Neuronal stem cell (in vitro differentiated cells): ENCODE data around the gene PAQR7.

Source experiments
- DNase-seq: peaks from one replicate; pipeline ENCODE4 v3.0.0-alpha.2; 2013; ENCODE audit warnings: low spot score
- H2AFZ ChIP-seq: one replicate; pipeline ENCODE4 v1.6.1; 2013; ENCODE audit warnings: mild to moderate bottlenecking, low read length, inconsistent platforms
- H2AK5ac ChIP-seq: 2 replicates; pipeline ENCODE4 v1.6.1; 2013; ENCODE audit warnings: low read depth, mild to moderate bottlenecking, inconsistent platforms, low read length, moderate library complexity, mixed read lengths
- H2BK120ac ChIP-seq: 2 replicates; pipeline ENCODE4 v1.6.1; 2013; ENCODE audit warnings: low read depth, mild to moderate bottlenecking, inconsistent platforms, low read length, moderate library complexity, mixed read lengths
- H2BK12ac ChIP-seq: one replicate; pipeline ENCODE4 v1.6.1; 2013; ENCODE audit warnings: low read length, inconsistent platforms
- H2BK15ac ChIP-seq: 2 replicates; pipeline ENCODE4 v1.6.1; 2013; ENCODE audit warnings: mild to moderate bottlenecking, low read length, inconsistent platforms, mixed read lengths
- H2BK5ac ChIP-seq: one replicate; pipeline ENCODE4 v1.6.1; 2013; ENCODE audit warnings: inconsistent platforms, mild to moderate bottlenecking, low read length, moderate library complexity
- H3K14ac ChIP-seq: one replicate; pipeline ENCODE4 v1.6.1; 2013; ENCODE audit warnings: low read length, inconsistent platforms
- H3K18ac ChIP-seq: 2 replicates; pipeline ENCODE4 v1.6.1; 2013; ENCODE audit warnings: low read length, inconsistent platforms
- H3K23ac ChIP-seq: 2 replicates; pipeline ENCODE4 v1.6.1; 2013; ENCODE audit warnings: low read depth, mild to moderate bottlenecking, mixed read lengths, low read length, inconsistent platforms; ENCODE audit not compliant: poor library complexity
- H3K27ac ChIP-seq: replicated peaks from 3 replicates; pipeline ENCODE4 v1.5.1; 2013; ENCODE audit warnings: low read length, inconsistent platforms
- H3K27me3 ChIP-seq, 3 experiments: 2 replicates each; pipeline ENCODE4 v1.6.1; 2013; ENCODE audit warnings: low read length in 3 of 3, mild to moderate bottlenecking in 2 of 3, inconsistent platforms in 1 of 3, low read depth in 1 of 3, mixed read lengths in 1 of 3, moderate library complexity in 1 of 3; ENCODE audit not compliant: control insufficient read depth in 3 of 3, insufficient read depth in 3 of 3
- H3K36me3 ChIP-seq, 2 donors: replicated peaks in 1 of 2; 2 replicates each; pipeline ENCODE4 v1.6.1; 2013; ENCODE audit warnings: low read length in 2 of 2; ENCODE audit not compliant: control insufficient read depth in 2 of 2, insufficient read depth in 2 of 2
- H3K4ac ChIP-seq: 2 replicates; pipeline ENCODE4 v1.6.1; 2013; ENCODE audit warnings: inconsistent platforms, mild to moderate bottlenecking, low read length, moderate library complexity
- H3K4me1 ChIP-seq, 2 donors: 1 replicate in 1 of 2; 2 replicates in 1 of 2; pipeline ENCODE4 v1.6.1; 2013; ENCODE audit warnings: low read length in 2 of 2, low read depth in 1 of 2; ENCODE audit not compliant: control insufficient read depth in 2 of 2, insufficient read depth in 1 of 2
- H3K4me2 ChIP-seq: one replicate; pipeline ENCODE4 v1.6.1; 2013; ENCODE audit warnings: mild to moderate bottlenecking, low read length, inconsistent platforms; ENCODE audit not compliant: insufficient read depth, poor library complexity, severe bottlenecking
- H3K4me3 ChIP-seq, 2 donors: 2 replicates each; pipeline ENCODE4 v1.5.1; 2013; ENCODE audit warnings: low read length in 2 of 2, mild to moderate bottlenecking in 2 of 2, inconsistent platforms in 1 of 2, moderate library complexity in 1 of 2
- H3K79me1 ChIP-seq: one replicate; pipeline ENCODE4 v1.6.1; 2013; ENCODE audit warnings: low read depth, mild to moderate bottlenecking, inconsistent platforms, low read length, moderate library complexity
- H3K9ac ChIP-seq: one replicate; pipeline ENCODE4 v1.6.1; 2013; ENCODE audit warnings: mild to moderate bottlenecking, low read depth, low read length, inconsistent platforms; ENCODE audit not compliant: poor library complexity
- H3K9me3 ChIP-seq, 2 donors: replicated peaks in 1 of 2; 2 replicates each; pipeline versions ENCODE3 to v1.6.1; 2013; ENCODE audit warnings: low read length in 2 of 2, mild to moderate bottlenecking in 2 of 2, inconsistent platforms in 1 of 2, low read depth in 1 of 2, mixed read lengths in 1 of 2, moderate library complexity in 1 of 2; ENCODE audit not compliant: control insufficient read depth in 2 of 2, insufficient read depth in 1 of 2
- H4K8ac ChIP-seq: one replicate; pipeline ENCODE4 v1.6.1; 2013; ENCODE audit warnings: low read depth, mild to moderate bottlenecking, inconsistent platforms, low read length, moderate library complexity
- H4K91ac ChIP-seq: one replicate; pipeline ENCODE4 v1.6.1; 2013; ENCODE audit warnings: low read length, low read depth, mild to moderate bottlenecking, inconsistent platforms; ENCODE audit not compliant: poor library complexity
- WGBS, 2 donors: extraction: QIAGEN DNeasy Blood & Tissue Kit; methylation state at CpG; one replicate each; pipeline ENCODE4 v1.1.7; 2013; ENCODE audit warnings: missing lambda C conversion rate in 2 of 2, mixed read lengths in 1 of 2; ENCODE audit not compliant: insufficient read length in 2 of 2, insufficient replicate concordance in 1 of 2; ENCODE audit errors: extremely low coverage in 2 of 2; 5-methylcytosine and 5-hydroxymethylcytosine counted together

Gene PAQR7

GRCh38 chr1:25847929-25848328, 27.6 kb downstream of the PAQR7 start:
- Histone ChIP-seq H2BK120ac (no peak overlapping the region), H3K4me2 (no peak overlapping the region), H3K79me1 (no peaks in the 10 kb centered on the region), H3K18ac (no peak overlapping the region), H3K9ac (no peak overlapping the region), H3K27ac (no peak overlapping the region), H3K14ac (no peak overlapping the region), H2AFZ (no peak overlapping the region), H3K4me3 (no peak overlapping the region), H2AK5ac (no peak overlapping the region), H2BK5ac (no peak overlapping the region), H3K4ac (no peak overlapping the region), H2BK15ac (no peak overlapping the region), H3K4me1 (peaks cover 0 to 4% of the 10 kb centered on the region in 2 donors), H3K23ac (no peak overlapping the region), H4K8ac (no peak overlapping the region), H4K91ac (no peak overlapping the region), H2BK12ac (no peak overlapping the region), H3K27me3 (peaks cover 0 to 2% (median 0%) of the 10 kb centered on the region in 3 experiments), H3K9me3 (peaks cover 0 to 4% of the 10 kb centered on the region in 2 donors), H3K36me3 (no peaks in the 10 kb centered on the region)
- WGBS, 2 donors = no CpG with 5 or more reads among the region's 4 CpGs
- no peak for DNase-seq

DNA sequence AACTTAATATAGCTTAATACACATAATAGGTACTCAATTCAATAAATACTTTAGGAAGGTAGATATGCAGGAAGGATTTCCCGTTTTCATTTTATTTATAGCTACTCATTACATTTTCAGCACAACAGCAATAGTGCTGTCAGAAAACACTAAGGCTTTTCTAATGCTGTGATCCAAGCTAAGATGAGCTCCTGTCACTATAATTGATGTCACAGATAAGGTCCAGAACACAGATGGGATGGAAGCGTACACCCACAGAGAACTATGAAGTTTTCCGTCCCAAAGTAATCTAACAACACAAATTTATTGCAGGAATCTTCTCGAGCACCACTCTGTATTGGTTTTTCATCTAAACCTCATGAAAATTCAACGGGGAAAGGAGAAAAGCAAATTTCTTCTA, 29.8 kb downstream of the PAQR7 start:
- H3K4me3 ChIP-seq = no peak overlapping the region
- H2BK5ac ChIP-seq = no peak overlapping the region
- H3K4me1 ChIP-seq = peaks cover 0 to 4% of the 10 kb centered on the region in 2 donors
- H3K18ac ChIP-seq = no peak overlapping the region
- H3K27me3 ChIP-seq = no peaks in the 10 kb centered on the region
- H3K14ac ChIP-seq = no peak overlapping the region
- H2AK5ac ChIP-seq = no peak overlapping the region
- WGBS, 2 donors = no CpG with 5 or more reads among the region's 5 CpGs
- no peak overlapping the region for H2BK15ac ChIP-seq
- DNase-seq = no peak
- H2BK120ac ChIP-seq = no peak overlapping the region
- no peak overlapping the region for H2AFZ ChIP-seq
- H3K4ac ChIP-seq = no peak overlapping the region
- no peak overlapping the region for H3K9ac ChIP-seq
- H3K9me3 ChIP-seq = no peaks in the 10 kb centered on the region
- no peak overlapping the region for H4K8ac ChIP-seq
- H3K36me3 ChIP-seq = no peaks in the 10 kb centered on the region
- no peaks in the 10 kb centered on the region for H3K79me1 ChIP-seq
- H4K91ac ChIP-seq = no peak overlapping the region
- H3K23ac ChIP-seq = no peak overlapping the region
- no peak overlapping the region for H3K4me2 ChIP-seq
- H2BK12ac ChIP-seq = no peak overlapping the region
- H3K27ac ChIP-seq = no peak overlapping the region

GRCh38 chr1:25844536-25845337, 30.8 kb downstream of the PAQR7 start:
- Histone ChIP-seq H3K9ac (no peak overlapping the region), H2BK12ac (no peak overlapping the region), H2AFZ (no peak overlapping the region), H3K79me1 (no peaks in the 10 kb centered on the region), H2BK120ac (no peak overlapping the region), H4K91ac (no peak overlapping the region), H3K36me3 (no peaks in the 10 kb centered on the region), H2BK15ac (no peak overlapping the region), H2BK5ac (no peak overlapping the region), H2AK5ac (no peak overlapping the region), H4K8ac (no peak overlapping the region), H3K4me2 (no peak overlapping the region), H3K27ac (no peak overlapping the region), H3K4me1 (peaks cover 0 to 4% of the 10 kb centered on the region in 2 donors), H3K23ac (no peak overlapping the region), H3K14ac (no peak overlapping the region), H3K4me3 (no peak overlapping the region), H3K18ac (no peak overlapping the region), H3K27me3 (no peaks in the 10 kb centered on the region), H3K4ac (no peak overlapping the region), H3K9me3 (no peaks in the 10 kb centered on the region)
- DNase-seq = no peak
- WGBS, 2 donors = 100% methylated on average over 1 of the region's 3 CpGs

DNA sequence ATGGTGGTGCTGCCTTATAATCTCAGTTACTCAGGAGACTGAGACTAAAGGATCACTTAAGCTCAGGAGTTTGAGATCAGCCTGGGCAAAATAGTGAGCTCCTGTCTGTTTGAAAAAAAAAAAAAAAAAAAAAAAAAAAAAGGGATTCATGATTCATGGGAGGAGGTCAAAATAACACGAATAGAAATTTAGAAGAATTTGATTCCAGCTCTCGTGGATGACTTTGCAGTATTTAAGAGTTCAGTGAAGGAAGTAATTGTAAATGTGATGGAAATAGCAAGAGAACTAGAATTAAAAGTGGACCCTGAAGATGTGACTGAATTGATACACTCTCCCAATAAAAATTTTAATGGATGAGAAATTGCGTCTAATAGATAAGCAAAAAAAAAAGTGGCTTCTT, 32.0 kb downstream of the PAQR7 start:
- Histone ChIP-seq H2BK120ac (no peak overlapping the region), H2BK12ac (no peak overlapping the region), H3K4me2 (no peak overlapping the region), H3K4me1 (peaks cover 0 to 2% of the 10 kb centered on the region in 2 donors), H3K9me3 (no peaks in the 10 kb centered on the region), H3K36me3 (no peaks in the 10 kb centered on the region), H2BK5ac (no peak overlapping the region), H3K23ac (no peak overlapping the region), H3K4ac (no peak overlapping the region), H3K27me3 (no peaks in the 10 kb centered on the region), H2BK15ac (no peak overlapping the region), H2AK5ac (no peak overlapping the region), H3K27ac (no peak overlapping the region), H4K8ac (no peak overlapping the region), H3K18ac (no peak overlapping the region), H3K9ac (no peak overlapping the region), H2AFZ (no peak overlapping the region), H3K79me1 (no peaks in the 10 kb centered on the region), H3K14ac (no peak overlapping the region), H3K4me3 (no peak overlapping the region), H4K91ac (no peak overlapping the region)
- DNase-seq = no peak
- WGBS, 2 donors = no CpG with 5 or more reads among the region's 3 CpGs
